ENCODE results near the gene UVRAG.
"Not testable (repeated sequence)": the region's sequence is repeated elsewhere in the genome, so short reads cannot be mapped to it uniquely, and the experiment has no call there.

UVRAG gene

GRCh38 chr11:75966537-75967287 is 151.7 kb downstream of the UVRAG start:
- no peak for DNase-seq (ENCODE audit: low spot score)

DNA sequence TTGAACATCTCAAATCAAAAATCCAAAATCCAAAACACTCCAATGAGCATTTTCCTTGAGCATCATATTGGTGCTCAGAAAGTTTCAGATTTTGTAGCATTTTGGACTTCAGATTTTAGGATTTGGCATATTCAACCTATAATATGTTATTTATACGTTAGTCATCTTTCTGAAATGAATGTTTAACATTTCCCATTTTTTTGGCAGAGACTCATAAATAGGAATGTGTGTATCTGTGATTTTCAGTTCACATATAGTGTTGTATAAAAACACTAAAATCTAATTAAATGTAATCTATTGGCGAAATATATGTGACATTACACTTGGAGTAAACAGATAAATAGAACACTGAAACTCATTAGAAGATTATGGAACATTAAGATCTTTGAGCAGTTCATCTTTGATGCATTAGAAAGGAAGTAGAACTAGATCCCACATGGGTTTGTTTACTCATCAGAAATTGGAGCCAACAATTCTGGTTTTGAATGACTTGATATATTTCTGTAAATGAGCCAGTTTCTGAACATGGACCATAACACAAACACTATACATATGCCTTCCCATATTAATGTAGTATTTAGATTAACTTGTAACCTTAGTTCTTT is 153.1 kb downstream of the UVRAG start:
- DNase-seq (ENCODE audit: low spot score): no peak

DNA sequence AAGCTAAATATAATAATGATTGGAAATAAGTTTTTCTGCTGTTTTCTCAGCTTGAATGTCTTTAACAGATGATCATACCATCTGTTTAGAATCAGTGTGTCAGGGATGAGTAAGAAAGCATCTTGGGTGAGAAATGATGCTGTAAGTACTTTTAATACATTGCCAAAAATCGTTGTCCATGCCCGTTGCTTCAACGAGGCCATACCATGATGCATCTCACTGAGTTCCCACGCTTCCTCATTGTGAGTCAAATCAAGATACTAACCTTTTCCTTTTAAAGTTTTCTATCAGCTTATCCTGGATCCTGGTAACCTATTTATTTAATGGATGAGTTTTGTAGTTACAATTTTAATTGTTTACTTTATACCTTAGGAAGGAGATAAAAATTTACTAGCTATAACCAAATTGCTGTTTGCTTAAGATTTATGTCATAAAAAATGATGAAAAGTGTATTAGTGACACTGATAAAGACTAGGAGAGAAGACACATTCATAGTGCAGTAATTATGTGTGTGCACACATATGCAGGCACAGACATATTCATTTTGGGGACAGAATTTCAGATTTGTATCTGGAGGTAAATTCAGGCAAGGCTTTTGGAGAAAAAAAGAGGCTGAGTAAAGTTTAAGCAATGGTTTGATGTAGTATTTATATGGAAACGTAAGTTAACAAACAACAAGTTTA is 154.8 kb downstream of the UVRAG start:
- DNase-seq (ENCODE audit: low spot score): no peak

DNA sequence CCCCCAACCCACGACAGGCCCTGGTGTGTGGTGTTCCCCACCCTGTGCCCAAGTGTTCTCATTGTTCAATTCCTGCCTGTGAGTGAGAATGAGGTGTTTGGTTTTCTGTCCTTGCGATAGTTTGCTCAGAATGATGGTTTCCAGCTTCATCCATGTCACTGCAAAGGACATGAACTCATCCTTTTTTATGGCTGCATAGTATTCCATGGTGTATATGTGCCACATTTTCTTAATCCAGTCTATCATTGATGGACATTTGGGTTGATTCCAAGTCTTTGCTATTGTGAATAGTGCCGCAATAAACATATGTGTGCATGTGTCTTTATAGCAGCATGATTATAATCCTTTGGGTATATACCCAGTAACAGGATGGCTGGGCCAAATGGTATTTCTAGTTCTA is 158.7 kb downstream of the UVRAG start:
- not testable (repeated sequence) for DNase-seq (ENCODE audit: low spot score)

GRCh38 chr11:75979075-75979474 is 164.1 kb downstream of the UVRAG start:
- not testable (repeated sequence) for DNase-seq (ENCODE audit: low spot score)

- DNase-seq (ENCODE audit: low spot score): not testable (repeated sequence)
These were observed 164.5 kb downstream of the UVRAG start for GRCh38 chr11:75979479-75980027.

- DNase-seq (ENCODE audit: low spot score): no peak
These were observed 165.0 kb downstream of the UVRAG start for GRCh38 chr11:75980031-75980430.

GRCh38 chr11:75981546-75981945 is 166.5 kb downstream of the UVRAG start:
- no peak for DNase-seq (ENCODE audit: low spot score)

DNA sequence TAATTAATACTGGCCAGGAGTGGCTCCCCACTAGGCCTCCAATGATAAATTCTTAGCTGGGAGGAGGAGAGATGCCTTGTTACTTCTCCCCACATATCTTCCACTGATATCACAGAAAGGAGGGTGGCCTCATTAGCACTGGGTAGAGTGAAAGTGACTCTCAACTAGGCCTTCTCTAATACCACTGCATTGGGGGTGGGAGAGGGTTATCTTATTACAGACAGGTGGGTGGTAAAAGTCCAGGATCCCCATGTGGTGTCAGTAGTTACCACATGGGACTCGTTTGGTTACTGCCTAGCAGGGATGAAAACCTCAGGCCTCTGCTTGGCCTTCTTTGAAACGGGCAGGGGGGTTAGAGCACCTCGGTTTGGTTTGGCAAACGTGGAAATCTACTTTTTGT is 167.3 kb downstream of the UVRAG start:
- DNase-seq (ENCODE audit: low spot score): no peak

GRCh38 chr11:75986966-75987365 is 172.0 kb downstream of the UVRAG start:
- no peak for DNase-seq (ENCODE audit: low spot score)

- no peak for DNase-seq (ENCODE audit: low spot score)
These were observed 178.1 kb downstream of the UVRAG start for GRCh38 chr11:75993126-75993525.

DNA sequence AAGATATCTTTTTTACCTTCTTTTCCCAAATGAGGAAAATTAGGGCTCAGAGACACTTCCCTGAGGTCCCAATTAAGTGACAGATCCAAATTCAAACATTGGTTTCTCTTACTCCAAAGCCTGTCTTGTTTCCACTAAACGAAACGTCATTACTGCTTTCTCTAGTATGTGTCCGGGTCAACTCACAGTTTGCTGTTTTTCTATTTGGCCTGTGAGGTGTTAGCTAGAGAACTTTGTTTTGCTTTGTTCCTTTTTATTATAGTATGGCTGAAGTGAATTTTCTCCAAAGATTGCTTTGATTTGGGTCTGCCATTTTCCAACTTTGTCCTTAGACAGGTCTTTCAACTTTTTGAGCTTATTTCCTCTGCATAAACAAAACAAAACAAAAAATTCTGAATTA is 179.6 kb downstream of the UVRAG start:
- DNase-seq (ENCODE audit: low spot score): no peak

GRCh38 chr11:75996523-75997442 is 181.8 kb downstream of the UVRAG start:
- no peak for DNase-seq (ENCODE audit: low spot score)

- DNase-seq (ENCODE audit: low spot score): no peak
These were observed 189.4 kb downstream of the UVRAG start for GRCh38 chr11:76004400-76004799.

- DNase-seq (ENCODE audit: low spot score): no peak
These were observed 190.7 kb downstream of the UVRAG start for GRCh38 chr11:76005756-76006155.

GRCh38 chr11:76007166-76007565 is 192.2 kb downstream of the UVRAG start:
- no peak for DNase-seq (ENCODE audit: low spot score)

DNA sequence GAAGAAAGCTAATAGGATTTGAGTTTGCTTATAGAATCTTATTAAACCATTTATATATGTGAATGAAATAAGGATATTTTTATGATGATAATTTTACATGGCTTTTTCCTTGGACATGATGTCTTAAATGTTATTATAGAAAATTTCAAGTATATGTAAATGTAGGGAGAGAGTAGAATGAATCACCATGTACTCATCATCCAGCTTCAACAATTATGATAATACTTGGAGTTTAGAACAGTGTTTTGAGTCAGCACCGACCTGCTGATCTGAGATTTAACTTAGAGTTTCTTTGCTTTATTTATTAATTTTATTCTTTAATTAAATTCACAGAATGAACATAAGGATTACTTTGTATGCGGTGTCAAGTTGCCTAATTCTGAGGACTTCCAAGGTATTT is 193.5 kb downstream of the UVRAG start:
- DNase-seq (ENCODE audit: low spot score): no peak

DNA sequence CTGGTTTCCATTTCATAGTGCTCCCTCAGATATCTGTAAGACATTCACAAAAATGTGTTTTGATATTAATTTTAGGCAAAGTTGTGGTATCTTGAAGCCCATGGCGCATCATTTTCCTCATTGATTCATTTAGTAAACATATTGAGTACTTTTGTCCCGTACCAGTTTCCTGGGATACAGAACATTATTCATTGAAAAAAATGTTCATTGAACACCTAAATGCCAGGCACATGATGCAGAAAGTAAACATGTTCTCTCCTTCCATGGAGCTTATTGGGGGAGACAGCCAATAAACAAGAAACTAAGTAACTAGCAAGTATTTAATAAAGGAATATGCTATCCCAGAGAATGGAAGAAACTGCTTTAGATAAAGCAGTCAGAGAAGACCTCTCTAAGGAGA is 195.0 kb downstream of the UVRAG start:
- no peak for DNase-seq (ENCODE audit: low spot score)

GRCh38 chr11:76013526-76013925 is 198.5 kb downstream of the UVRAG start:
- no peak for DNase-seq (ENCODE audit: low spot score)

DNA sequence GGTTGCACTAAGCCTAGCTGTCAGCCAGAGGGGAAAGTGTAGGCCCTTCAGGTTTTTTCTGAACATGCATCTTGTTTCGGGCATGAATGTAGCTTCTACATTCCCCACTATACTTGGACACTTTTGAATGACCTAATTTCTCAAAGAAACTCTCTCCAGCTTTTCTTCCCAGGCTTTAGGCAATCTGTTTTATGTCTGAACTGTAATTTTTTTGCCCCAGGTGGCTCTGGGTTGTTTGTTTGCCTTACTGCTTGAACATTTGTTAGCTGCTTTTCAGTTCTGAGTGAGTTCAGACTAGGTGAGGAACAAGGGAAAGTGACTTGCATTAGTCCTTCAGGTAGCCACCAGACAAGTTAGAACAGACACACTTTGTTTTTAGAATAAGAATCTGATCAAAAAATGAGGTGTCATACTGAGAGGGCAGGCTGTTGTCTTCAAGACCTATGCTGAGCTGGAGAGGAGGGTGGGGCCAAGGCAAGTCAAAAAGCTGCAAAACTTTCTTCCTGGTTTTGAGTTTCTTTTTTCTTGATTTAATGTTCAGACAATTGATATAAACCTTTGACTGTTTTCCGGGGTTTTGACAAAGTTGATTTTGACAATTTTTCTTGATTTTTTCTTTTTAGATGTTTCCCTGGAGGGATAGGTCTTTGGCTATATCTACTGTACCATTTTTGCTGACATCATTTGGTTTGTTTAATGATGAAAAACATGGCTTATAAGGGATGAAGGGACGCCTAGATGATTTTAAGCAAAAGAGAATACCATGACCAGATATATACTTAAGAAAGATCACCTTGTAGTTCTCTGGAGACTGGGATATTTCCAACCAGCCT is 208.4 kb downstream of the UVRAG start:
- no peak for DNase-seq (ENCODE audit: low spot score)

DNA sequence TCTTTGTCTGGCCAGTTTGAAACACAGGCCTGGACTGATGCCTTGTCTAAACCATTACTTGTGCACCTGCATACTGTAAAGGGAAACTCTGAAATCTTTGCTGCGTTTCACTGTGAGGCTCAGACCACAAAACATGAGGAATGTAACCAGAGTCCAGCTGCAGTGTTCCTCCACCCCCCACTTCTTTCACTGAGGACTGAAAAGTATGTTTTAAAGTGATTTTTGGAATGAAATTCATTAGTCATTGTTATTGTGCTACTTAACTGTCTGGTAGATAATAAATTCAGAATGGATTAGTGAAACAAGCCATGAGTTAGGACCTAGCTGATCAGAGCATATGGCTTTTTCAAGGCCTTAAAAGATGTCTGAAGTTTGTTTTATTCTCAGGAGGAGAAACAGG is 210.1 kb downstream of the UVRAG start:
- no peak for DNase-seq (ENCODE audit: low spot score)

Data from CD4-positive, alpha-beta T cell treated with Interleukin-6 at 100 ng/mL for 8 hours (primary cell).